GM19372 (cell line): Measurements from ENCODE around the gene SCGB3A2.
A peak's percentile ranks its signal among the peaks of the same experiment; 100 is the strongest.

Experiments used
- ATAC-seq: cut with Tn5 transposase; IDR thresholded peaks from one replicate; pipeline ENCODE4 v1.9.1; 2021; ENCODE audit warnings: mild to moderate bottlenecking, low read depth, moderate library complexity; ENCODE audit not compliant: unreplicated experiment

The SCGB3A2 gene, protein sequence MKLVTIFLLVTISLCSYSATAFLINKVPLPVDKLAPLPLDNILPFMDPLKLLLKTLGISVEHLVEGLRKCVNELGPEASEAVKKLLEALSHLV

GRCh38 chr5:147878066-147878759 lies at the start of gene SCGB3A2:
SCGB3A2 (plus strand) TSS chr5:147878711; CDS start chr5:147878804, 93 bp downstream.
- no peak for ATAC-seq

GRCh38 chr5:147830035-147830434 lies 48.5 kb upstream of the SCGB3A2 start:
- ATAC-seq, result no peak

- no peak for ATAC-seq
These were observed 47.0 kb upstream of the SCGB3A2 start, which contains the start of gene SPINK1 for GRCh38 chr5:147831465-147831864. SPINK1 (minus strand) TSS chr5:147831671; CDS start chr5:147831577, 94 bp downstream.

DNA sequence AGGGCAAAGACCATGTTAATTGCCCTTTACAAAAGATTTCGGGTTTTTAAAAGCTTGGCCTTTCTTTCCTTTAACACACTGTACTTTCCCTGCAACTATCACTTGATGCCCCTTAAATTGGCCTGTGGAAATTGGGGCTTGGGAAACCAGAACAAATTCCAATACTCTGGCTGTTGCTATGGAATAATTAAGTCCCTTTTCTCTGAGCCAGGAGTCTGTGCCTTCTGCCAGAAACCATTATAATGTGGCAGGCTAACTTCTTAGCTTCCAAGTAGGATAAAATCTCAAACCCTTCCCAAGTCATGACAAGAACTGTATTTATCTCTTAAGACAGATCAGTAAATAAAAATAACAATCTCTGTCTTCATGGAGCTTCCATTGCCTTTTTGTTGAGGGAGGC lies 46.0 kb upstream of the SCGB3A2 start:
- no peak for ATAC-seq

GRCh38 chr5:147835386-147835798 lies 43.1 kb upstream of the SCGB3A2 start:
- no peak for ATAC-seq

- ATAC-seq, result no peak
These were observed 42.1 kb upstream of the SCGB3A2 start for GRCh38 chr5:147836439-147836838.

- no peak for ATAC-seq
These were observed 35.6 kb upstream of the SCGB3A2 start for GRCh38 chr5:147842869-147843268.

DNA sequence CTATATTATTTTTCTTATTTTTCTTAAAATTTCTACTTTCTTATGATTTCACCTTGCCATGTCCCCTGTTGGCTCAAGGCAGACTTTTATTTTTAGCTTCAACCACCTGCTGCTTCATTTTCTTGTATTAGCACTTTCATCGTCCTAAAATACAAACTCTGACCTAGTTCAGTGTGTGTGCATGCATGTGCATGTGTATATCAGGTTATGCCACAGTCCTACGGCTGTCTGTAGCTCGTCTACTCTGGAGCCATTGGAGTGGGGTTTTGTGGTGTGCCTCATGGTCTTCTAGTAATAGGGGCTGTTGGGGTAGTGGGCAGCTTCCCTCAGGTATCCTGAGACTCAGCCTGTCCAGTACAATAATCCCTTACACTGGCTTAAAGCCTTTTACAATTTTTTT lies 33.7 kb upstream of the SCGB3A2 start:
- no peak for ATAC-seq

DNA sequence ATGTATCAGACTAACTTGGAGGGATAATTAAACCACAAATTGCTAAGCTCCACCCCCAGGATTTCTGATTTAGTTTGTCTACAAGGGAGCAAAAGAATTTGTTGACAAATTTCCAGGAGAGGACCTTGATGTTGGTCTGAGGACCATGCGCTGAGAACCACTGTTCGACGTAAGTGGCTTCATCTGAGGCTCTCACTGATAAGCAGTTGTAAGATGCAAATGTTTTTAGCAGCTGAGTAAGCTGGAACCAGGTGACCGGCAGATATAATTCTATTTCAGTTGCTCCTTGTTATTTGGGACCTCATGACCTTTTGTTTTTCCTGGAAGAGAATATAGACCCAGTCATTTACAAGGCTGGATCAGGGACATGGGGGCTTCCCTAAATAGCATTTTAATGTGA lies 32.9 kb upstream of the SCGB3A2 start:
- no peak for ATAC-seq

DNA sequence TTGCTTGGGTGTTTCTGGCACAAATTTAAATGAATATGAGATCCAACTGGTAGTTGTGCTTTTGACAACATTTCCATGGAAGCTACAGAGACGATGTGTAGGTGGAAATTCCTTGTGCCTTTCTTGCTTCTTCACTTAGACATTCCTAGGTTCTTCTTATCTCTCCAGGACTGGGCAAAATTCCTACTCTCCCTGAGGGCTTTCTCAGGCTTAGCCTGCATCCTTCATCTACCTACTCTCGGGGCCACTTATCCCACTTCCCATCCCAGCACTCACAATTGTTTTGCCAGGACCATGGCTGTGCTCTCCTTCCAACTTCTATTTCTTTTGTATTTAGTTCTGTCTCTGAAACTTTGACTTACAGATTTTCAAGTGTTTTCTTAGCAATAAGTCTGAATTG lies 29.3 kb upstream of the SCGB3A2 start:
- ATAC-seq, result no peak

- no peak for ATAC-seq
These were observed 26.9 kb upstream of the SCGB3A2 start for GRCh38 chr5:147851578-147851977.

DNA sequence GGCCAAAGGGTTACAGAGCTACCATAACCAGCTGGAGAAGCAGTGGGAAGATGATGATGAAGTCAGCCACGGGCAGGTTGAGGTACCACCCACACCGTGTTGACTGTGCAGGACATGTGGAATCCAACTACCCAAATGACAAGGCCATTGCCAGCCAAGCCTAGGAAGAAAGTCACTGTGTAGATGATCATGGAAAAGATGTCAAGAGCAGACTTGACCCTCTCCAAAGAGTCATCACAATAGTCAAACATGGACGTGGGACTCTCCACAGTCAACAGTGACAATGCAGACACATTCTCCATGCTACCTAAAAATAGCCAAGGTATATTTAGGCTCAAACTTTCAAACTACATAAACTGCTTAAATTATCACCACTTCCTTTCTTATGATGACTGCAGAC lies 26.1 kb upstream of the SCGB3A2 start:
- no peak for ATAC-seq

DNA sequence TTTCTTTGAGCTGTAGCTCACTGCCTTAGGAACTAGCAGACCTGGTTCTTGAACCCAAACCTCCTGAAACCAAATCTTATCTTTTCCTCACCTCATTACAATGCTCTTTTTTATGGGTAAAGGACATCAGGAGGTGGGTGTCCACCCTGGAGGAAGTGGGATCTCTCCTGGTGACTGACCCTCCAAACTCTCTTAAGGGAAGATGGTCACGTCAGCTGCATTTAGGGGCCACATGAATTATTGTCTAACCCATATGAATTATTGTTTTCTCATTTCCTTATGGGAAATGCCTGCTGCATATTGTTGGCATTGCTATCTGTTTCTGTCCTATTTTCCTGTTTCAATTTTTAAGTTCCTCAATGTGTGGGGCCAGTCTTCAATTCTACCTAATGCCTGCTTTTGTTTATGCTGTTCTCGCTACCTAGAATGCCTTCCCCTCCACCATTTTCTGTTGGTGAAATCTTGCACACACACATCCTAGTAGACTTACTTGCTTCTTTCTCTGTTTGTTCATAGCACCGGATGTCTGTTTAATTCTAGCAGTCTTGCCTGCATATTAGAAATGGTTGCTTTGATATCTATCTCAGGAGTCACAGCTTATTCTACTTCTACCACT lies 25.0 kb upstream of the SCGB3A2 start:
- no peak for ATAC-seq

DNA sequence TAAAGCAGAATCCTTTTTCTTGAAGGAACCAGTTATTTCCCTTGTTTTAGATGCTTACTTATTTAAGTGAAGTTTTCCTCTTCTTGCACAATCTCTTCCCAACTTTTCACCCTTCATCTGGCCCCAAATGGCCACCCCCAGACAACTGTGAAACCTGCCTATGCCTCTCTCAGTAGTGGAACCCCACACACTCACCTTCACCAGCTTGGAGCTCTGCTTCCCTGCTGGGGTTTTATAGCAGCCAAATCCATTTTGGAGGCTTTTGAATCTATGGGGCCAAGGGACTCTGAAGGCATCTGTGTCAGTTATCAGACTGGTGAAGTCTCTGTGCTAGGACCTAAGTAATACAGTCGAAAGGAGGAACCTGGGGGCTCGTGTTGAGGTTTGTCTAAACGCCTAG lies 24.2 kb upstream of the SCGB3A2 start:
- no peak for ATAC-seq

DNA sequence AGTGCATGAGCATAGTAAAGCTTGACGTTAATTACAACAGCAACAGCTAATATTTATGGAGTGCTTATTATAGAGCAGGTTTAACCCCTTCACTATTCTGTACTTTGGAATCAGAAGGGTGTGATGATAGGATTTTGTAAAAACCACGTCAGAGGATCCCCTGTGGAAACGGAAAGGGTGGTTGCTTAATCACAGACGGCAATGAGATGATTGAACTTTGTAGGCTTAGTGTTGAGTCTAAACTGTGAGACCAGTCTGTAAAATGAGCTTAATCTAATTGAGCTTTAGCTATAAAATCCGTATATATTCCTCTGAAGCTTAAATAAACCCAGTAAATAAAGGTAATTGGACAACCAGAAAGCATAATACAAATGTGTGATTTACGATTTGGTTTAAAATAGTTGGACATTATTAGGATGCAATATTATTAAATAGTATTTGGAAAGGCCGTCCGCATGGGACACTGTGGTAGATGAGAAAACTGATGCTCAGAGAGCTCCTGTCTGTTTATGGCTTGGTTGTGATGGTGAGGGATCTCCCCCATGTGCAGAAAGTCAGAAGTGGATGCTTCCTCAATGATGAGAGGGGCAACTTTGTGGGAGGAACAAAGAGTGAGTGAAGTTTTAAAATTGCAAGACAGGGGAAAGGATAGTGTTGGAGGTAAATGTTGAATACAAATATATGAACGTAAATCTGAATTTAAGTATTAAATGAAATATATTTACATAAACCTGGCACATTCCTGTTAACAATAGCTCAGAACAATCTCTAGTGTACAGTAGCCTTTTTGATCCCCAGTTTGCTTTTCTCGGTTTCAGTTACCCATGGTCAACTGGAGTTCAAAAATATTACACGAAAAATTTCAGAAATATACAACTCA lies 23.4 kb upstream of the SCGB3A2 start:
- ATAC-seq, result no peak

GRCh38 chr5:147855774-147856069 lies 22.8 kb upstream of the SCGB3A2 start:
- no peak for ATAC-seq

DNA sequence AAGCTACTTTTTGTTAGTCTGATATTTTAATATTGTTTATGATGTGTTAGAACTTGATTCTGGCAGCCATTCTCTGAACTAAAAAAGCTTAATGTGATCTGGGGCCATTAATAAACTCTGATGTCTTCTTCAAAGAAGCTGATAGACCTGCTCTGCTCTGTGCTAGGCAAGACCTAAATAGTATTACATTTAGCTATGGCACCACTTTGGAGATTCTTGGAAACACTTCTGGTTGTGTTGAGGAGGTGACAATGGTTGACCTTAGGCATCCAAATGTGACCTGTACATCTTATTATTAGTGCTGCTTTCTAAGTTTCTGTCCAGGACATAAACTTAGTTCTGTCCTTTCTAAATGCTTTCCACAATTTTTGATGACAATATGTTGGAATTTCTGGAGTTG lies 21.7 kb upstream of the SCGB3A2 start:
- no peak for ATAC-seq

- peak; percentile 91 for ATAC-seq
These were observed 21.0 kb upstream of the SCGB3A2 start for GRCh38 chr5:147857302-147858129.

GRCh38 chr5:147858565-147858964 lies 19.9 kb upstream of the SCGB3A2 start:
- no peak for ATAC-seq

DNA sequence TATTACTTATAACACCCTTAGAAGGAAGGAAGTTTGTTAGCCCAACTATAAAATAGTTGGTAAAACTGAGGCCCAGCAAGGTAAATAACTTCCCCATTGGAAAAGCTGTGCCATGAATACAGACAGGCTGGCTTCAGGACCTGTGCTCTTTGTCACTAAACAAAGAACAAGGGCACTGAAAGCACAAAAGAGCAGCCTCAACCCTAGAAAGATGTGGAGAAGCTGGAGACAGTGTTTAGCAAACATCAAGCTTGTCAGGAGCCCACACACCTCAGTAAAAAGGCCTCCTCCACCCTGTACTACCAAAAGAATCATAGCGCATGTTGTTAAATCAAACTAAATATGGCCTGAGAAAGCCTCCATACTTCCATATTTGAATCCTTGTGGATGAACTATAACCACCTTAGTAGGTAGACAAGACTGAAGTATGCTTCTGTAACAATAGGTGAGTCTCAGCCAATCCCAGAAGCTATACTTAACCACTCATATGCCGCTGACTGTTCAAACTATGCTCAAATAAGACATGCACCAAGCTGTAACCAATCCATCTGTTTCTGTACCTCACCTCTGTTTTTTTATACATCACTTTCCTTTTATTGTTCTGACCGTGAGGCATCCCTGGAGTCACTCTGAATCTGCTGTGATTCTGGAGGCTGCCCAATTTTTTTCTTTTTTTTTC lies 18.4 kb upstream of the SCGB3A2 start:
- ATAC-seq, result no peak
